T-helper 17 cell (primary cell): ENCODE results near the gene LYST. TPM values are rescaled to one million over a fixed set of nuclear protein-coding genes. Genes with fewer than 3 reads are reported as not detected.
"Not testable (repeated sequence)": the region's sequence is repeated elsewhere in the genome, so short reads cannot be mapped to it uniquely, and the experiment has no call there.

Experiments used
- ATAC-seq: fragments of 150-1000 bp; cut with Tn5 transposase; 2 replicates; pipeline ENCODE4 v1.10.0; 2021; ENCODE audit warnings: mild to moderate bottlenecking, moderate library complexity
- DNase-seq, 3 donors: peaks; one replicate each; pipeline versions ENCODE4 v3.0.0 to v3.0.0-alpha.2; 2020 to 2021
- H3K9me3 ChIP-seq: one replicate; pipeline ENCODE4 v1.7.0; 2013; ENCODE audit warnings: low read length, mild to moderate bottlenecking; ENCODE audit not compliant: control insufficient read depth, poor library complexity, severe bottlenecking
- H3K27ac Mint-ChIP-seq: one replicate; pipeline ENCODE4 v1.8.0; 2022; ENCODE audit warnings: mild to moderate bottlenecking, moderate library complexity, mixed read lengths
- H3K27me3 Mint-ChIP-seq: one replicate; pipeline ENCODE4 v1.8.0; 2022; ENCODE audit warnings: mixed read lengths
- H3K36me3 Mint-ChIP-seq: one replicate; pipeline ENCODE4 v1.8.0; 2022; ENCODE audit warnings: low read depth, mixed read lengths
- H3K4me1 Mint-ChIP-seq: one replicate; pipeline ENCODE4 v1.8.0; 2022; ENCODE audit warnings: mild to moderate bottlenecking, mixed read lengths
- H3K4me3 Mint-ChIP-seq: one replicate; pipeline ENCODE4 v1.8.0; 2022; ENCODE audit warnings: mild to moderate bottlenecking, moderate library complexity, mixed read lengths
- total RNA-seq, 4 donors: library from RNA in 2 of 4; stranded (reverse) in 2 of 4; gene quantifications; one replicate each; pipeline ENCODE4 v1.2.3 and lab custom pipeline; 2022 to 2026

LYST gene
- total RNA-seq, 2 donors from 2014 or later = 24.5 to 29.6 TPM

- DNase-seq (no peak), ATAC-seq (no peak)
- Mint-ChIP-seq H3K27ac (peak overlapping the region; percentile 95), H3K4me1 (peaks cover 25% of the 10 kb centered on the region), H3K27me3 (peaks cover 14% of the 10 kb centered on the region), H3K4me3 (no peak overlapping the region), H3K36me3 (peaks cover 2% of the 10 kb centered on the region)
- no peaks in the 10 kb centered on the region for H3K9me3 ChIP-seq
Measured at GRCh38 chr1:235639226-235640205, 227.2 kb downstream of the LYST start.

GRCh38 chr1:235638612-235639011 is 228.1 kb downstream of the LYST start:
- Mint-ChIP-seq H3K27ac (peak overlapping the region; percentile 19), H3K4me1 (peaks cover 24% of the 10 kb centered on the region), H3K27me3 (peaks cover 15% of the 10 kb centered on the region)
- ATAC-seq, DNase-seq, H3K4me3 Mint-ChIP-seq, H3K9me3 ChIP-seq, H3K36me3 Mint-ChIP-seq: not testable (repeated sequence)

GRCh38 chr1:235637756-235638534 is 228.8 kb downstream of the LYST start:
- DNase-seq = no peak
- no peaks in the 10 kb centered on the region for H3K9me3 ChIP-seq
- H3K4me3 Mint-ChIP-seq = no peak overlapping the region
- H3K27ac Mint-ChIP-seq = no peak overlapping the region
- peaks cover 13% of the 10 kb centered on the region for H3K27me3 Mint-ChIP-seq
- no peak for ATAC-seq
- H3K4me1 Mint-ChIP-seq = peaks cover 18% of the 10 kb centered on the region
- H3K36me3 Mint-ChIP-seq = peaks cover under 1% of the 10 kb centered on the region

GRCh38 chr1:235635938-235636662 is 230.6 kb downstream of the LYST start:
- peaks cover 29% of the 10 kb centered on the region for H3K27me3 Mint-ChIP-seq
- no peak overlapping the region for H3K4me3 Mint-ChIP-seq
- no peaks in the 10 kb centered on the region for H3K36me3 Mint-ChIP-seq
- peaks cover 10% of the 10 kb centered on the region for H3K4me1 Mint-ChIP-seq
- no peaks in the 10 kb centered on the region for H3K9me3 ChIP-seq
- no peak for DNase-seq
- H3K27ac Mint-ChIP-seq = no peak overlapping the region
- ATAC-seq = no peak

GRCh38 chr1:235632506-235633401 is 234.0 kb downstream of the LYST start:
- H3K27ac Mint-ChIP-seq = no peak overlapping the region
- no peak for ATAC-seq
- no peak overlapping the region for H3K4me3 Mint-ChIP-seq
- peaks cover 4% of the 10 kb centered on the region for H3K36me3 Mint-ChIP-seq
- H3K4me1 Mint-ChIP-seq = peaks cover 5% of the 10 kb centered on the region
- no peak for DNase-seq
- peaks cover 38% of the 10 kb centered on the region for H3K27me3 Mint-ChIP-seq
- H3K9me3 ChIP-seq = no peaks in the 10 kb centered on the region

- Mint-ChIP-seq H3K4me3 (no peak overlapping the region), H3K36me3 (peaks cover 4% of the 10 kb centered on the region), H3K27me3 (peaks cover 38% of the 10 kb centered on the region), H3K27ac (no peak overlapping the region), H3K4me1 (peaks cover 5% of the 10 kb centered on the region)
- no peak for DNase-seq
- no peaks in the 10 kb centered on the region for H3K9me3 ChIP-seq
- ATAC-seq = no peak
Measured at GRCh38 chr1:235631816-235632215, 234.9 kb downstream of the LYST start.

GRCh38 chr1:235628316-235629005 is 238.2 kb downstream of the LYST start:
- ATAC-seq = no peak
- Mint-ChIP-seq H3K27me3 (peaks cover 45% of the 10 kb centered on the region), H3K4me3 (no peak overlapping the region), H3K36me3 (peaks cover 9% of the 10 kb centered on the region), H3K27ac (no peak overlapping the region), H3K4me1 (peaks cover 5% of the 10 kb centered on the region)
- no peak for DNase-seq
- H3K9me3 ChIP-seq = no peaks in the 10 kb centered on the region

GRCh38 chr1:235625831-235626230 is 240.9 kb downstream of the LYST start:
- no peak for ATAC-seq
- no peak overlapping the region for H3K27ac Mint-ChIP-seq
- H3K9me3 ChIP-seq = no peaks in the 10 kb centered on the region
- H3K4me1 Mint-ChIP-seq = no peaks in the 10 kb centered on the region
- H3K27me3 Mint-ChIP-seq = peaks cover 33% of the 10 kb centered on the region
- DNase-seq = no peak
- H3K4me3 Mint-ChIP-seq = no peak overlapping the region
- H3K36me3 Mint-ChIP-seq = peaks cover 10% of the 10 kb centered on the region

- H3K4me3 Mint-ChIP-seq = no peak overlapping the region
- DNase-seq (no peak), ATAC-seq (no peak)
- peaks cover 33% of the 10 kb centered on the region for H3K27me3 Mint-ChIP-seq
- H3K4me1 Mint-ChIP-seq = no peaks in the 10 kb centered on the region
- no peaks in the 10 kb centered on the region for H3K9me3 ChIP-seq
- peaks cover 10% of the 10 kb centered on the region for H3K36me3 Mint-ChIP-seq
- H3K27ac Mint-ChIP-seq = no peak overlapping the region
Measured at GRCh38 chr1:235625340-235625739, 241.4 kb downstream of the LYST start.

GRCh38 chr1:235624721-235625333 is 241.9 kb downstream of the LYST start:
- H3K9me3 ChIP-seq = no peaks in the 10 kb centered on the region
- peaks cover 28% of the 10 kb centered on the region for H3K27me3 Mint-ChIP-seq
- H3K4me3 Mint-ChIP-seq = no peak overlapping the region
- H3K27ac Mint-ChIP-seq = no peak overlapping the region
- peaks cover 7% of the 10 kb centered on the region for H3K36me3 Mint-ChIP-seq
- no peaks in the 10 kb centered on the region for H3K4me1 Mint-ChIP-seq
- DNase-seq (no peak), ATAC-seq (no peak)

GRCh38 chr1:235622936-235623779 is 243.5 kb downstream of the LYST start:
- H3K27ac Mint-ChIP-seq = no peak overlapping the region
- no peak for ATAC-seq
- DNase-seq = no peak
- H3K4me3 Mint-ChIP-seq = no peak overlapping the region
- peaks cover 24% of the 10 kb centered on the region for H3K27me3 Mint-ChIP-seq
- H3K4me1 Mint-ChIP-seq = no peaks in the 10 kb centered on the region
- H3K36me3 Mint-ChIP-seq = peaks cover 6% of the 10 kb centered on the region
- H3K9me3 ChIP-seq = no peaks in the 10 kb centered on the region
